GM19468 (cell line): Measurements from ENCODE around the gene TTLL1.

Source experiments
- ATAC-seq: cut with Tn5 transposase; IDR thresholded peaks from one replicate; pipeline ENCODE4 v1.9.1; 2021; ENCODE audit warnings: mild to moderate bottlenecking, moderate library complexity, moderate number of reproducible peaks; ENCODE audit not compliant: unreplicated experiment; ENCODE audit errors: extremely low read depth

Gene TTLL1

GRCh38 chr22:43015677-43016042 lies 73.5 kb downstream of the TTLL1 start:
- no peak for ATAC-seq

GRCh38 chr22:43014869-43015676 lies 74.1 kb downstream of the TTLL1 start, which contains the start of gene PACSIN2:
TSS of gene PACSIN2 (minus strand) at chr22:43015149. CDS start at chr22:42912080, 103,069 bp downstream.
- ATAC-seq: peak; percentile 66

DNA sequence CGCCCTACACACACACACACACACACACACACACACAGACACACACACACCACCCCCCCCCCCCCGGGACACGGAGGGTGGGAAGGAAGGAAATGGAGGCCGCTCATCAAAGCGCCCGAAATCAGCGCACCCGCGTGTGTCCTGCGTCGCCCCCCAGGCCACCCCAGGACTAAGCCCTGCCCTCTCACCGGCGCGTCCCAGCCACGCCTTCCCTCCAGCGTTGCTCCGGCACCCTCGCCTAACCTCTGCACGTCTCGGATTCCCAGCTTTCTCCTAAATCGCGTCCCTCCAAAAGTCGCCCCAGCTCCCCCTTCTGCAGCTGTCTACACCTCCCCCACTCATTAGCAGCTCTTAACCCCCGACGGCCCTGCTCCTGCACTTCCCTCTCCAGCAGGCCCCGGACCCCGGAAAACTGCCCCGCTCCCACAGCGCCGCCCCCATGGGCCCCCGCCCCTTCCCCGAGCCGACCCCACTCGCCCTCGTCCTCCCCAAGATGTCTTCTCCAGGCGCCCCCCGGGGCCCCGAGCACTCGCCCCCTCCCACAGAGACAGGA lies 74.8 kb downstream of the TTLL1 start:
- no peak for ATAC-seq

- no peak for ATAC-seq
These were observed 75.6 kb downstream of the TTLL1 start for GRCh38 chr22:43013355-43014315.

- no peak for ATAC-seq
These were observed 76.8 kb downstream of the TTLL1 start for GRCh38 chr22:43012390-43012789.

DNA sequence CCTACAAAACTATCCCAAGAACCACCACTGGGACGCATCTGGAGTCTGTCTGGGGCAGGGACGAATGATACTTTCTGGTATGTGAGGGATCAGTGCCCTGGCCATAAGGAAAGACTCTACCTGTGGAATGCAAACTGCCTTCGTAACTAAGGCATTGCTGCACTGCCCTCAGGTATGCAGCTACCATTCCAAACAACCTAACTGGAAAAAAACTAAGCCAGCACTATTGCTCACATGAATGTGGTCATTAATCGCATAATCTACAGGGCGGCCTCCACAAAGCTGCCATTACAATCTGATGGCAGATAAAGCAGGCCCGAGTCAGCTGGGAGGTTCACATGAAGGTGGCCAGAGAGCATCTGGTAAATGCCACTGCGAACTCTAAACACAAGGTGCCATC lies 78.1 kb downstream of the TTLL1 start:
- ATAC-seq: no peak

GRCh38 chr22:43009444-43009843 lies 79.7 kb downstream of the TTLL1 start:
- ATAC-seq: no peak

GRCh38 chr22:43008921-43009320 lies 80.3 kb downstream of the TTLL1 start:
- ATAC-seq: no peak

GRCh38 chr22:43008509-43008908 lies 80.7 kb downstream of the TTLL1 start:
- ATAC-seq: no peak

- ATAC-seq: no peak
These were observed 81.6 kb downstream of the TTLL1 start for GRCh38 chr22:43007519-43008102.

- ATAC-seq: no peak
These were observed 82.4 kb downstream of the TTLL1 start for GRCh38 chr22:43006753-43007152.

DNA sequence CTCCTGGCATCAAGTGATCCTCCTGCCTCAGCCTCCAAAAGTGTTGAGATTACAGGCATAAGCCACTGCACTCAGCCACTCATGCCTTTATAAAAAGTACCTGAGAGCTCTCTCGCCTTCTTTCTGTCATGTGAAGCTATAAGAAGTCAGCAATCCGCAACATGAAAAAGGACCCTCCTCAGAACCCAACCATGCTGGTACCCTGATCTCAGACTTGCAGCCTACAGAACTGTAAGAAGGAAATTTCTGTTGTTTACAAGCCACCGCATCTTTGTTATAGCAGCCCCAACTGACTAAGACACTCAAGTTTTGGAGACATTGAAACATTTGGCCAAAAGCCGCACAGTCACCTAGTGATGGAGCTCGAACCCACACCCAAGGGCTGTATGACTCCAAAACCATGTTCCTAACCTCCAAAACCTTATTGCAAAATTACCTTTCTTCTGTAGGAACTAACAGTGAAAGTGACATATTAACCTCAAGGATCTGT lies 83.1 kb downstream of the TTLL1 start:
- ATAC-seq: no peak

- no peak for ATAC-seq
These were observed 84.1 kb downstream of the TTLL1 start for GRCh38 chr22:43005106-43005505.

GRCh38 chr22:43004362-43005035 lies 84.7 kb downstream of the TTLL1 start:
- no peak for ATAC-seq

GRCh38 chr22:43002202-43002586 lies 87.0 kb downstream of the TTLL1 start:
- no peak for ATAC-seq

DNA sequence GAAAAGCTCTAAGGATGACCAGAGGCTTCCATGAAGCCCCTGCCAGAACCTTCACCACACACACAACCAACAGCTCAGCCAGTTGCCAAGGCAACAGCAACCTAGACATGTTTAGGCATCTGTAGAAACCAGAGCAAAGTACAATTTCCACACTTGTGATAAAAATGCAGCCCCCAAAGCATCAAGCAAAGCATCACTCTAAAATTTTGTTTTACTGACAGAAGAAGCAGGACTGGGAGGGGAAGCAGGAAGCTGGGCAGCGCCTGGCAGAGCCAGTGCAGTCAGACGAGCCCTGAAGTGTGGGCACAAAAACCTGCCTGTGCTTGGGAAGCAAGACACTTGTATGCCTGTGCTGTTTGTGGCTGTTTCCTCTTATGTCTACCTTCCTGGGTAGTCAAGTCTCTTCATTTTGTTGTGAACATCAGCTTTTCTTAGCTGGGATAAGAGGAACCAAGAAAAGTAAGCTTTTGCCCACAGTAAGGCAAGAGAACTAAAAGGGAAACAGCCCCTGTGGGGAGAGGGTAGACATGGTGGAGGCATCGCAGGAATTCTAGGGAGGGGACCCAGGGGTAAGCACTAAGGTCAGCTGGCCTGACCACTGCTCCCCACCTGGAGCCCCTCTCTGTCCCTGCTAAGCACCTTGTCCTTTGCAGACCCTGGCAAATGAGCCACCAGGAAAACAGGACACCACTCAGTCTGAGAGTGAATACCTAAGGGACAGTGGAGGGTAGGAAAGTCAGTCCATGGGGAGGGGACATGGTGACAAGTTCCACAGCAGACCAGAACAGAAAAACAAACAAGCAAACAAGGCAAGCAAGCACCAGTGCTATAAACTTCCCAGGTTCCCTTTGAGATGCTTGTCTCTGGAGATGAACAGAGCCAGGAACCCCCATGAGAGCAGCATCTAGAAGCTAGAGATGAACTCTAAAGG lies 87.7 kb downstream of the TTLL1 start:
- ATAC-seq: no peak

- no peak for ATAC-seq
These were observed 88.6 kb downstream of the TTLL1 start for GRCh38 chr22:43000441-43001175.

GRCh38 chr22:42997582-42998090 lies 91.6 kb downstream of the TTLL1 start:
- no peak for ATAC-seq
